HG03064 (cell line): ENCODE results near the gene CFAP77.

Experiments
- ATAC-seq: cut with Tn5 transposase; IDR thresholded peaks from one replicate; pipeline ENCODE4 v1.9.1; 2021; ENCODE audit warnings: low read depth; ENCODE audit not compliant: unreplicated experiment

CFAP77 gene

GRCh38 chr9:132486706-132487350 is 76.8 kb downstream of the CFAP77 start:
- no peak for ATAC-seq

GRCh38 chr9:132487351-132487791 is 77.4 kb downstream of the CFAP77 start:
- ATAC-seq, result no peak

- no peak for ATAC-seq
Observed at GRCh38 chr9:132487980-132488535, 78.0 kb downstream of the CFAP77 start.

GRCh38 chr9:132488626-132489025 is 78.6 kb downstream of the CFAP77 start:
- ATAC-seq, result no peak

GRCh38 chr9:132489536-132489935 is 79.5 kb downstream of the CFAP77 start:
- no peak for ATAC-seq

- ATAC-seq, result no peak
Observed at GRCh38 chr9:132494857-132495256, 84.8 kb downstream of the CFAP77 start.

- no peak for ATAC-seq
Observed at GRCh38 chr9:132497731-132498130, 87.7 kb downstream of the CFAP77 start.

- no peak for ATAC-seq
Observed at GRCh38 chr9:132498531-132499210, 88.7 kb downstream of the CFAP77 start.

GRCh38 chr9:132499251-132499650 is 89.2 kb downstream of the CFAP77 start:
- ATAC-seq, result no peak

- ATAC-seq, result no peak
Observed at GRCh38 chr9:132500193-132500592, 90.2 kb downstream of the CFAP77 start.

- no peak for ATAC-seq
Observed at GRCh38 chr9:132502480-132502879, 92.5 kb downstream of the CFAP77 start.

GRCh38 chr9:132503116-132503515 is 93.1 kb downstream of the CFAP77 start:
- no peak for ATAC-seq

- no peak for ATAC-seq
Observed at GRCh38 chr9:132504488-132504887, 94.5 kb downstream of the CFAP77 start.

- no peak for ATAC-seq
Observed at GRCh38 chr9:132505991-132506655, 96.1 kb downstream of the CFAP77 start.

GRCh38 chr9:132506977-132507669 is 97.1 kb downstream of the CFAP77 start:
- ATAC-seq, result no peak

GRCh38 chr9:132507670-132508469 is 97.9 kb downstream of the CFAP77 start:
- ATAC-seq, result no peak

- ATAC-seq, result no peak
Observed at GRCh38 chr9:132509928-132510874, 100.2 kb downstream of the CFAP77 start.

GRCh38 chr9:132511191-132511999 is 101.4 kb downstream of the CFAP77 start:
- no peak for ATAC-seq
